Cardiac muscle cell (in vitro differentiated cells and primary cell): Measurements from ENCODE around the gene STIM2. TPM values are rescaled to one million over a fixed set of nuclear protein-coding genes. Genes with fewer than 3 reads are reported as not detected.

ENCODE experiments used
- DNase-seq, 2 donors: peaks; one replicate each; pipeline versions ENCODE4 v3.0.0 to v3.0.0-alpha.2; 2010 to 2017; ENCODE audit warnings: low read depth in 1 of 2, low spot score in 1 of 2
- H3K27ac ChIP-seq: fragments of 200-600 bp; sonication (generic); 2 replicates; pipeline ENCODE4 v1.5.1; 2016
- H3K27me3 ChIP-seq: fragments of 200-600 bp; sonication (generic); 2 replicates; pipeline ENCODE4 v1.6.0; 2016; ENCODE audit warnings: control low read depth
- H3K36me3 ChIP-seq: fragments of 200-600 bp; sonication (generic); 2 replicates; pipeline ENCODE4 v1.5.1; 2016; ENCODE audit warnings: control low read depth
- H3K4me1 ChIP-seq: fragments of 200-600 bp; sonication (generic); 2 replicates; pipeline ENCODE4 v1.8.1; 2017; ENCODE audit warnings: low read depth, mild to moderate bottlenecking, mixed run types
- H3K4me3 ChIP-seq: fragments of 200-600 bp; sonication (generic); 2 replicates; pipeline ENCODE4 v1.5.1; 2016; ENCODE audit warnings: mild to moderate bottlenecking
- H3K9me3 ChIP-seq: fragments of 200-600 bp; sonication (generic); 2 replicates; pipeline ENCODE4 v1.5.1; 2017; ENCODE audit warnings: low read depth, mild to moderate bottlenecking, control low read depth
- polyA plus RNA-seq: library from polyadenylated mRNA; unstranded; fragments of >200 nt; fragmentation: Nextera tagmentation; extraction: Ambion mirVana; gene quantifications from 2 replicates; pipeline ENCODE4 v1.2.1, GENCODE V29; 2016
- total RNA-seq: library from RNA; depleted of rRNA; stranded (reverse); fragments of >200 nt; gene quantifications from 2 replicates; pipeline ENCODE4 v1.2.3, GENCODE V29; 2016
- TF ChIP-seq, protein P1 (sequence below): IDR thresholded peaks from 2 replicates; pipeline ENCODE4 v1.5.1; 2012; ENCODE audit warnings: low read depth, mild to moderate bottlenecking, low read length

The STIM2 gene
- total and polyA plus RNA-seq, 2 experiments from 2014 or later: 33.9 to 35.2 TPM

DNA sequence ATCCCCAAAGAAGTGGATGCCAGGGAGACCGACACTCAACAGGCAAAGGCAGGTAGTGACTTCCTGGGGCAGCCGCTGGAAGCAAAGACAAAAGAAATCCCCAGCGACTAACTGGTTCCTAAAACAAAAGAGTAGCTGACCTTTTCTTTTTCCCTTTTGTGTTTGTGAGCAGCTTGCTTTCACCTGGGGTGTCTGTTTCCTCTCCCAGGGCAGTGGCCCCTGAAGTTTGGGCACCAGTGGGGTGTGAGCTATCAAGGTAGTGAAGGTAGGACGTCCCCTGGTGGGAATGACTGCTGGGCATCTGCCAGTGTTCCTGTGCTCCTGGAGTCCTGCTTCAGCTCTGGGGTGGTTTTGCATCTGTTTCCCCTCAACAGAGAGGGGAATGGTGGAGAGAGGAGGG lies 41.6 kb upstream of the STIM2 start:
- no peak for DNase-seq
- no peak overlapping the region for H3K27ac ChIP-seq
- H3K27me3 ChIP-seq: no peaks in the 10 kb centered on the region
- TF ChIP-seq, protein P1, sequence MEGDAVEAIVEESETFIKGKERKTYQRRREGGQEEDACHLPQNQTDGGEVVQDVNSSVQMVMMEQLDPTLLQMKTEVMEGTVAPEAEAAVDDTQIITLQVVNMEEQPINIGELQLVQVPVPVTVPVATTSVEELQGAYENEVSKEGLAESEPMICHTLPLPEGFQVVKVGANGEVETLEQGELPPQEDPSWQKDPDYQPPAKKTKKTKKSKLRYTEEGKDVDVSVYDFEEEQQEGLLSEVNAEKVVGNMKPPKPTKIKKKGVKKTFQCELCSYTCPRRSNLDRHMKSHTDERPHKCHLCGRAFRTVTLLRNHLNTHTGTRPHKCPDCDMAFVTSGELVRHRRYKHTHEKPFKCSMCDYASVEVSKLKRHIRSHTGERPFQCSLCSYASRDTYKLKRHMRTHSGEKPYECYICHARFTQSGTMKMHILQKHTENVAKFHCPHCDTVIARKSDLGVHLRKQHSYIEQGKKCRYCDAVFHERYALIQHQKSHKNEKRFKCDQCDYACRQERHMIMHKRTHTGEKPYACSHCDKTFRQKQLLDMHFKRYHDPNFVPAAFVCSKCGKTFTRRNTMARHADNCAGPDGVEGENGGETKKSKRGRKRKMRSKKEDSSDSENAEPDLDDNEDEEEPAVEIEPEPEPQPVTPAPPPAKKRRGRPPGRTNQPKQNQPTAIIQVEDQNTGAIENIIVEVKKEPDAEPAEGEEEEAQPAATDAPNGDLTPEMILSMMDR: no peak
- H3K4me1 ChIP-seq: no peaks in the 10 kb centered on the region
- no peaks in the 10 kb centered on the region for H3K9me3 ChIP-seq
- no peaks in the 10 kb centered on the region for H3K36me3 ChIP-seq
- no peak overlapping the region for H3K4me3 ChIP-seq

DNA sequence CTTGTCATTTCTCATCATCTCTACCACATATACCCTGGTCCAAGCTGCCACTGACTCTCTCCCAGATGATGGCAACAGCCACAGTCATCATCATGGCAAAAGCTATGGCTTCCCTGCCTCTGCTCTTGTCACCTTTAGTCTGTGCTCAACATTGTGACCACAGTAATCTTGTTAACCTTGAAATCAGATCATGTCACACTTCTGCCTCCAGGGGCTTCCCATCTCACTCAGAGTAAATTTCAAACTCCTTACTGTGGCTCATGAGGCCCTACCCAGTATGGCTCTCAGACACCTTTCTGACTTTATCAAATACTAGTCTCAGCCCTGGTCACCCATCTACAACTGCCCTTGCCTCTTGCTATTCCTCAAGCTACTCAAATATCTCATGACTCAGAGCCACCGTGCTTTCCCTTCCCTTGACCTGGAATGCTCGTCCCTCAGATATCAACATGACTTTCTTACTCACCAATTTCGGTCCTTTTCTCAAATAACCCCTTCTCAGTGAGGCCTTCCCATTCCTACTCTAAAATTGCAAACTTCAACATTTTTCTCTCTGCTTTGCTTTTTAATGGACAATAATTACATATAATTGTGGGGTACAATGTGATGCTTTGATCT lies 41.1 kb upstream of the STIM2 start:
- Histone ChIP-seq H3K27me3 (no peaks in the 10 kb centered on the region), H3K27ac (no peak overlapping the region), H3K4me1 (no peaks in the 10 kb centered on the region), H3K36me3 (no peaks in the 10 kb centered on the region), H3K9me3 (no peaks in the 10 kb centered on the region), H3K4me3 (no peak overlapping the region)
- TF ChIP-seq, protein P1: no peak
- DNase-seq: no peak

DNA sequence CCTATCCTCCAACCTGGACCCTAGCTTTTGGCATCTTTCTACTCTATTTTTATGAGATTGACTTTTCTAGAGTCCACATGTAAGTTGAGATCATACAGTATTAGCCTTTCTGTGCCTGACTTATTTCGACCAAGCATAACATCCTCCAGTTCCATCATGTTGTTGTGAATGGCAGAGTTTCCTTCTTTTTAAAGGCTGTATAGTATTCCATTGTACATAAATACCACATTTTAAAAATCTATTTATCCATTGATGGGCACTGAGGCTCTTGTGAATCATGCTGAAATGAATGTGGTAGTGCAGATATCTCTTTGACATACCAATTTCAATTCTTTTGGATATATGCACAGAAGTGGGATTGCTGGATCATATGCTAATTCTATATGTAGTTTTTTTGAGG lies 40.3 kb upstream of the STIM2 start:
- Histone ChIP-seq H3K27ac (no peak overlapping the region), H3K4me3 (no peak overlapping the region), H3K4me1 (no peaks in the 10 kb centered on the region), H3K27me3 (no peaks in the 10 kb centered on the region), H3K9me3 (no peaks in the 10 kb centered on the region), H3K36me3 (no peaks in the 10 kb centered on the region)
- DNase-seq: no peak
- TF ChIP-seq, protein P1: no peak

DNA sequence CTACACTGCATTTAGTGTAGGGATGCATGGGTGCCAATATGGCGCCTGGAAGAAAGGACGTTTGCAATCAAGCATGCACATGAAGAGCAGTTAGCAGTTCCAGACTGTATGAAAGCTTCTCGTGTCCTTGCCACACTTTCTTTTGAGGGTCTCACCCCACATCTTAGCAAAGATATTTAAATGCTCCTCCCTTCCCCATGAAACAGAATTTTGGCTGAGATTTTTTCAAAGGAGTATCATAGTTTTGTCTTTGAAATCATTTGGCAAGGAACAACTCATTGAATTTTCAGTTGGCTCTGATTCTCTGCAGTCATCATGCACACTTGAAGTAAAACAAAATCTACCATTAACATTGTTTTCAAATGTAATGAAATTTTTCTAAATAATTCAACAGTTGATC lies 39.6 kb upstream of the STIM2 start:
- Histone ChIP-seq H3K4me3 (no peak overlapping the region), H3K27ac (no peak overlapping the region), H3K27me3 (no peaks in the 10 kb centered on the region), H3K9me3 (no peaks in the 10 kb centered on the region), H3K4me1 (no peaks in the 10 kb centered on the region), H3K36me3 (no peaks in the 10 kb centered on the region)
- TF ChIP-seq, protein P1: no peak
- DNase-seq: no peak

DNA sequence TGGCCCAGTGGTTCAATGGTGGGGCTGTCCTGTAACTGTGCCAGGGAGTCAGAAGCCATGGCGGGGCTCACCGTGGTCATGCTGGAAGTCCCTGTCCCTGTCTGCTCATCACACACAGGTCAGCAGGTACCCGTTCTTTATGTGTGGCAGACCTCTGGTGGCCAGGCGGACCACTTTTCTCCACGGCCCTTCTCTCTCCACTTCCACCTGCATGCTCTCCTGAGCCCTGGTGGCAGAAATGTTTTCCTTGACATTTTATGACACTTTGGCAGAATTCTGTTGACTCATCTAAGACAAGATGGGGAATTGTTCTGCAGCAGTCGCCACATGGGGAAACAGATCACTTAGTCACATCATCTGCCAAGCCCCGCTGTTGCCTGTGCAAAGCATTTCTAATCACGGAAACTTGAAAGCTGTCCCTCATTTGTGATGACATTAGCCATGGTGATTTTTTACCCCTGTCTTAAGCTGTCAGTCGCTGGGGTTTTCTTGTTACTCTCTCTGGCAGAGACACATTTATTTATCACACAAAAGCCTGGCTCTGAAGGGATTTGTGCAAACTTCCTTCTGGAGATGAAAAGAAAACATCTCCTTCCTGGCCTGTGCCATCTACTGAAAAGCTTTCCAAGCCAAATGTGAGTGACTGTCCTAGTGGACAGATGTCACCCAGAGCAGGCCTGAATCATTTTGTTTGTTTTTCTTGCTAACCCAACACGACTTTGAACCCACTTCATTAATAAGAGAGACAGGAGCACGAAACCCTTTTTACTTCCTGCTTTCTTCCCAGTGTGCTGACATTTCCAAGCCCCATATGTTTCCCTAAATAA lies 38.8 kb upstream of the STIM2 start:
- DNase-seq: no peak
- Histone ChIP-seq H3K4me3 (no peak overlapping the region), H3K36me3 (no peaks in the 10 kb centered on the region), H3K27me3 (no peaks in the 10 kb centered on the region), H3K4me1 (no peaks in the 10 kb centered on the region), H3K27ac (no peak overlapping the region), H3K9me3 (no peaks in the 10 kb centered on the region)
- TF ChIP-seq, protein P1: no peak
